HUDEP-2 (cell line): ENCODE data around the gene HIGD2A.

Experiments
- DNase-seq, 76 experiments: peaks; one replicate each; lab custom pipeline; 2025; ENCODE audit not compliant: unreplicated experiment in 76 of 76; lab: John Stamatoyannopoulos, UW

HIGD2A gene

GRCh38 chr5:176415240-176415951, 26.8 kb downstream of the HIGD2A start:
- DNase-seq = no peak

- DNase-seq = peak in 71 of 76 experiments; percentile 23 to 89 (median 74)
Measured at GRCh38 chr5:176415952-176416924, 27.7 kb downstream of the HIGD2A start, which contains the start of gene CLTB. Gene CLTB, minus strand, starts transcription at chr5:176416539. Its CDS starts 176 bp downstream, at chr5:176416363.

- DNase-seq = no peak
Measured at GRCh38 chr5:176416965-176417364, 28.4 kb downstream of the HIGD2A start.

GRCh38 chr5:176418251-176418650, 29.7 kb downstream of the HIGD2A start:
- no peak for DNase-seq

- no peak for DNase-seq
Measured at GRCh38 chr5:176420086-176420485, 31.5 kb downstream of the HIGD2A start.

GRCh38 chr5:176420972-176421544, 32.5 kb downstream of the HIGD2A start:
- peak in 8 of 76 experiments; percentile 11 to 38 (median 28) for DNase-seq

GRCh38 chr5:176424181-176424580, 35.6 kb downstream of the HIGD2A start:
- no peak for DNase-seq

GRCh38 chr5:176425138-176425537, 36.6 kb downstream of the HIGD2A start:
- DNase-seq = no peak

GRCh38 chr5:176425791-176426190, 37.2 kb downstream of the HIGD2A start:
- no peak for DNase-seq

GRCh38 chr5:176426876-176427275, 38.3 kb downstream of the HIGD2A start:
- no peak for DNase-seq

GRCh38 chr5:176427971-176428370, 39.4 kb downstream of the HIGD2A start:
- no peak for DNase-seq

GRCh38 chr5:176429972-176430371, 41.4 kb downstream of the HIGD2A start:
- DNase-seq = peak in 3 of 76 experiments; percentile 12 to 32 (median 17)

- no peak for DNase-seq
Measured at GRCh38 chr5:176432707-176433106, 44.2 kb downstream of the HIGD2A start.

- DNase-seq = no peak
Measured at GRCh38 chr5:176436656-176437055, 48.1 kb downstream of the HIGD2A start.

GRCh38 chr5:176438959-176439757, 50.6 kb downstream of the HIGD2A start:
- peak in 2 of 76 experiments; percentile 8 to 13 for DNase-seq
